ENCODE measurements around the gene ADAMTS1. TPM values are rescaled to one million over a fixed set of nuclear protein-coding genes. Genes with fewer than 3 reads are reported as not detected.

ADAMTS1 gene
- total and polyA plus RNA-seq, 2 donors (not counting 1 experiment from before 2014, with no cell fraction given) = not detected

DNA sequence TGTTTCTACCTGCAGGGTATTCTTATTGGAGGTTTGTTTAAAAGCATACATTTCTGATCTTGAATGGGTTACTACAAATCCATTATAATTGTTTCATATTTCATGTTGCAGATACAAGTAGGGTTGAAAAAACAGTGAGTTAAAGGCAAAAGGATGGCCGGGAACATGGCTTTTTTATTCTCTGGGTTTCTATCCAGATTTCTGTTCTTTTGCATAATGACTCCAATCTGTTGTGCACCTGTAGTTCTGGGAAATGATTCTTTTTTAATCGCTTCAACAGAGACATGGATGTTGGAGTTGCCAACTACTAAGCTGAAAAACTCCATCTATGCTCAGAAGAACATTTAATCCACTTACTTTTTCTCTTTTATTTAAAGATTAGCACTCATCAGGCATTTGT lies 2.7 kb upstream of the ADAMTS1 start:
- Histone ChIP-seq H3K4me3 (ENCODE audit: control extremely low read depth in 1 of 5, extremely low read depth in 1 of 5, insufficient read depth in 1 of 5, low read depth in 2 of 5, low read length in 4 of 5) (no peak overlapping the region), H3K9me3 (ENCODE audit: control extremely low read depth in 1 of 3, control insufficient read depth in 2 of 3, insufficient read depth in 1 of 3, low read length in 2 of 3) (peaks cover 0 to 17% (median 0%) of the 10 kb centered on the region in 3 donors), H3K27ac (ENCODE audit: low read length in 2 of 2) (no peak overlapping the region), H4K20me1 (ENCODE audit: control insufficient read depth, insufficient read depth, low read length, poor library complexity, severe bottlenecking) (no peaks in the 10 kb centered on the region), H2AFZ (ENCODE audit: insufficient read depth, low read depth, low read length, poor library complexity, severe bottlenecking) (no peak overlapping the region), H3K4me1 (ENCODE audit: control insufficient read depth in 2 of 2, insufficient read depth in 2 of 2, low read length in 2 of 2) (peaks cover 36 to 42% of the 10 kb centered on the region in 2 donors), H3K36me3 (replicated peaks in 1 of 2; ENCODE audit: control extremely low read depth in 1 of 2, control insufficient read depth in 1 of 2, extremely low read depth in 1 of 2, insufficient read depth in 2 of 2, low read length in 1 of 2) (no peaks in the 10 kb centered on the region), H3K4me2 (replicated peaks; ENCODE audit: low read depth, low read length, poor library complexity, severe bottlenecking) (no peak overlapping the region), H3K9ac (ENCODE audit: low read length) (no peak overlapping the region), H3K79me2 (ENCODE audit: control insufficient read depth, insufficient read depth, low read length) (no peaks in the 10 kb centered on the region), H3K27me3 (replicated peaks in 1 of 4; ENCODE audit: control extremely low read depth in 1 of 4, control insufficient read depth in 3 of 4, insufficient read depth in 4 of 4, low read length in 3 of 4) (peaks cover 0 to 43% (median 20%) of the 10 kb centered on the region in 4 experiments)
- H3K4me3 Mint-ChIP-seq = no peak overlapping the region
- H3K27ac Mint-ChIP-seq = no peak overlapping the region
- H3K9me3 Mint-ChIP-seq (ENCODE audit: insufficient read depth) = no peaks in the 10 kb centered on the region
- intact Hi-C loops (cut with micrococcal nuclease) = no loop called here
- H3K27me3 Mint-ChIP-seq = peaks cover 44% of the 10 kb centered on the region
- ChIA-PET CTCF (interaction anchor here (0.6 to 3.3 kb wide), 2 partner anchors 947 to 1897 kb away, joined by 4 to 24 read pairs; no protein-coding TSS in a partner anchor), POLR2A (no interaction called here)
- H3K4me1 Mint-ChIP-seq = peaks cover 32% of the 10 kb centered on the region
- WGBS (ENCODE audit: insufficient coverage) = no CpG with 5 or more reads among the region's 2 CpGs
- TF ChIP-seq, protein P1, sequence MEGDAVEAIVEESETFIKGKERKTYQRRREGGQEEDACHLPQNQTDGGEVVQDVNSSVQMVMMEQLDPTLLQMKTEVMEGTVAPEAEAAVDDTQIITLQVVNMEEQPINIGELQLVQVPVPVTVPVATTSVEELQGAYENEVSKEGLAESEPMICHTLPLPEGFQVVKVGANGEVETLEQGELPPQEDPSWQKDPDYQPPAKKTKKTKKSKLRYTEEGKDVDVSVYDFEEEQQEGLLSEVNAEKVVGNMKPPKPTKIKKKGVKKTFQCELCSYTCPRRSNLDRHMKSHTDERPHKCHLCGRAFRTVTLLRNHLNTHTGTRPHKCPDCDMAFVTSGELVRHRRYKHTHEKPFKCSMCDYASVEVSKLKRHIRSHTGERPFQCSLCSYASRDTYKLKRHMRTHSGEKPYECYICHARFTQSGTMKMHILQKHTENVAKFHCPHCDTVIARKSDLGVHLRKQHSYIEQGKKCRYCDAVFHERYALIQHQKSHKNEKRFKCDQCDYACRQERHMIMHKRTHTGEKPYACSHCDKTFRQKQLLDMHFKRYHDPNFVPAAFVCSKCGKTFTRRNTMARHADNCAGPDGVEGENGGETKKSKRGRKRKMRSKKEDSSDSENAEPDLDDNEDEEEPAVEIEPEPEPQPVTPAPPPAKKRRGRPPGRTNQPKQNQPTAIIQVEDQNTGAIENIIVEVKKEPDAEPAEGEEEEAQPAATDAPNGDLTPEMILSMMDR (IDR thresholded peaks at IDR 0.05) = no peak
- TF ChIP-seq EZH2 (IDR thresholded peaks at IDR 0.05; ENCODE audit: borderline replicate concordance, insufficient read depth, low read depth, low read length, poor library complexity, severe bottlenecking) = no peak
- ATAC-seq (ENCODE audit: low read depth) (no peak), DNase-seq (no peak)

DNA sequence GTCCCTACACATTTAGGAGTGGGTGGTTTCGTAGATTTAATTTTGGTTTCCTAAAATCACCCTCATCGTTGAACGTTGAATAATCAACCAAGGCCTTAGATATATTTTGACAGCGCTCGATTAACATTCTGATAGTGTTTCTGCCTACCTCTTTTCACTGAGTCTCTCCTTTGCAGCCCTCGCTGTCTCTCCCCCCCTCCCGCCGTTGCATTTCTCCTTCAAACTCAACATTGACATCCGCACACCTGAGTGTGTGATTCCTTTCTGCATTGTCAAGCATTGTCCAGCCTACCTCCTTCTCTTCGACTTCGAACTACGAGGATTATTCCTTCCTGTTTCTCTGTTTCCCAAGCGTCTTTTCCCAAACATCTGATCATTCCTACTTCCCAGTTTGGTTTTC lies 1.8 kb upstream of the ADAMTS1 start:
- H3K9me3 Mint-ChIP-seq (ENCODE audit: insufficient read depth) = no peaks in the 10 kb centered on the region
- peak overlapping the region; percentile 74 for H3K4me3 Mint-ChIP-seq
- Histone ChIP-seq H3K9me3 (ENCODE audit: control extremely low read depth in 1 of 3, control insufficient read depth in 2 of 3, insufficient read depth in 1 of 3, low read length in 2 of 3) (peaks cover 0 to 19% (median 0%) of the 10 kb centered on the region in 3 donors), H3K27me3 (replicated peaks in 1 of 4; ENCODE audit: control extremely low read depth in 1 of 4, control insufficient read depth in 3 of 4, insufficient read depth in 4 of 4, low read length in 3 of 4) (peaks cover 0 to 48% (median 23%) of the 10 kb centered on the region in 4 experiments), H3K4me2 (replicated peaks; ENCODE audit: low read depth, low read length, poor library complexity, severe bottlenecking) (peak overlapping the region; percentile 63), H3K9ac (ENCODE audit: low read length) (no peak overlapping the region), H3K36me3 (replicated peaks in 1 of 2; ENCODE audit: control extremely low read depth in 1 of 2, control insufficient read depth in 1 of 2, extremely low read depth in 1 of 2, insufficient read depth in 2 of 2, low read length in 1 of 2) (no peaks in the 10 kb centered on the region), H3K27ac (ENCODE audit: low read length in 2 of 2) (no peak overlapping the region), H4K20me1 (ENCODE audit: control insufficient read depth, insufficient read depth, low read length, poor library complexity, severe bottlenecking) (no peaks in the 10 kb centered on the region), H3K4me3 (ENCODE audit: control extremely low read depth in 1 of 5, extremely low read depth in 1 of 5, insufficient read depth in 1 of 5, low read depth in 2 of 5, low read length in 4 of 5) (no peak overlapping the region), H3K79me2 (ENCODE audit: control insufficient read depth, insufficient read depth, low read length) (no peaks in the 10 kb centered on the region), H3K4me1 (ENCODE audit: control insufficient read depth in 2 of 2, insufficient read depth in 2 of 2, low read length in 2 of 2) (peaks cover 36 to 43% of the 10 kb centered on the region in 2 donors), H2AFZ (ENCODE audit: insufficient read depth, low read depth, low read length, poor library complexity, severe bottlenecking) (peak overlapping the region; percentile 25)
- intact Hi-C loops (cut with micrococcal nuclease) = no loop called here
- 22% methylated on average over 9 of the region's 13 CpGs for WGBS (ENCODE audit: insufficient coverage)
- H3K27ac Mint-ChIP-seq = no peak overlapping the region
- H3K4me1 Mint-ChIP-seq = peaks cover 32% of the 10 kb centered on the region
- CTCF ChIA-PET = interaction anchor here (3.3 kb wide), 1 partner anchor 1898 kb away, joined by 24 read pairs; no protein-coding TSS in a partner anchor
- H3K27me3 Mint-ChIP-seq = peaks cover 53% of the 10 kb centered on the region
- no peak for DNase-seq
- ATAC-seq (ENCODE audit: low read depth) = no peak
- TF ChIP-seq, protein P1 (IDR thresholded peaks at IDR 0.05) = no peak
- no peak for TF ChIP-seq EZH2 (IDR thresholded peaks at IDR 0.05; ENCODE audit: borderline replicate concordance, insufficient read depth, low read depth, low read length, poor library complexity, severe bottlenecking)
- POLR2A ChIA-PET = no interaction called here

Measured in B cell (primary cell).